Neutrophil (primary cell): ENCODE results near the gene KMT2C.

ENCODE experiments used
- H3K27ac ChIP-seq: fragments of 200-600 bp; sonication (generic); 2 replicates; pipeline ENCODE4 v1.5.1; 2016; ENCODE audit warnings: mild to moderate bottlenecking, moderate library complexity
- H3K27me3 ChIP-seq: fragments of 200-600 bp; sonication (generic); 2 replicates; pipeline ENCODE4 v1.6.0; 2016; ENCODE audit warnings: mild to moderate bottlenecking
- H3K36me3 ChIP-seq: fragments of 200-600 bp; sonication (generic); 2 replicates; pipeline ENCODE4 v1.5.1; 2017
- H3K4me1 ChIP-seq, 2 experiments: fragments of 200-600 bp in 1 of 2; sonication (generic) in 1 of 2; 1 replicate in 1 of 2; 2 replicates in 1 of 2; pipeline versions ENCODE4 v1.5.1 to v1.6.1; 2013 to 2016; ENCODE audit warnings: low read depth in 1 of 2, low read length in 1 of 2, mild to moderate bottlenecking in 1 of 2, moderate library complexity in 1 of 2; ENCODE audit not compliant: control insufficient read depth in 1 of 2, insufficient read depth in 1 of 2
- H3K4me3 ChIP-seq, 2 experiments: fragments of 200-600 bp in 1 of 2; sonication (generic) in 1 of 2; 1 replicate in 1 of 2; 2 replicates in 1 of 2; pipeline ENCODE4 v1.5.1; 2013 to 2016; ENCODE audit warnings: low read depth in 1 of 2, low read length in 1 of 2, mild to moderate bottlenecking in 1 of 2, moderate library complexity in 1 of 2
- H3K9me3 ChIP-seq: fragments of 200-600 bp; sonication (generic); 2 replicates; pipeline ENCODE4 v1.5.1; 2016
- CTCF ChIP-seq: fragments of 200-600 bp; sonication (generic); IDR thresholded peaks from 2 replicates; pipeline ENCODE4 v1.5.1; 2016; ENCODE audit warnings: antibody characterized with exemption

Gene KMT2C

GRCh38 chr7:152435384-152436110 lies at the start of gene KMT2C:
Gene KMT2C (minus strand): TSS chr7:152436003. CDS start chr7:152435786, 217 bp downstream.
- no peak for TF ChIP-seq CTCF
- Histone ChIP-seq H3K4me3 (peak within 1 kb of the TSS; percentile 76 to 89), H3K27me3 (no peaks in the 10 kb centered on the region)

GRCh38 chr7:152481082-152481481 lies 45.3 kb upstream of the KMT2C start:
- H3K36me3 ChIP-seq, result no peaks in the 10 kb centered on the region
- no peak for TF ChIP-seq CTCF

More at GRCh38 chr7:152435384-152436110, at the start of gene KMT2C:
- H3K4me1 ChIP-seq, result peaks cover 28 to 30% of the 10 kb centered on the region in 2 experiments
- H3K9me3 ChIP-seq, result no peaks in the 10 kb centered on the region
- no peaks in the 10 kb centered on the region for H3K36me3 ChIP-seq
- H3K27ac ChIP-seq, result peak within 1 kb of the TSS; percentile 97

DNA sequence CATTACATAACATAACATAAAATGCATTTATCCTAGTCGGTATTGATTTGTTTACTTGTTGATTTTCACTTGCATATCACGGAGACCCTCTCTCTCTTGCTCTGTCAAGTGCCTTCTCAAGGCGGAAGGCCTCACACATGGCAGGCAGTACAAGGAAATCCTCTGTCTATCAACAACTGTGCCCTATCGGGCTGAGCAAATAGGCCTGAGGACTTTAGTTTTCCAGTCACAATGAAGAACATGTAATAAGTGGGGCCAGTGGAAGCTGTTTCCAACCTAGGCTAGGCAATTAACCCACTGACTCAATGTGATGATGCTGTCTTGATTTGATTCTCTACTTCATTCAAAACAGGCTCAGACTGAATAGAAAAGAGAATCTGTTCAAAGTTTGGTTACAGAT lies 44.9 kb upstream of the KMT2C start:
- Histone ChIP-seq H3K27ac (no peak overlapping the region), H3K9me3 (no peaks in the 10 kb centered on the region), H3K4me1 (no peaks in the 10 kb centered on the region), H3K36me3 (no peaks in the 10 kb centered on the region), H3K27me3 (no peaks in the 10 kb centered on the region), H3K4me3 (no peak overlapping the region)
- TF ChIP-seq CTCF, result no peak

More at GRCh38 chr7:152481082-152481481, 45.3 kb upstream of the KMT2C start:
- Histone ChIP-seq H3K27ac (no peak overlapping the region), H3K9me3 (no peaks in the 10 kb centered on the region), H3K4me1 (no peaks in the 10 kb centered on the region), H3K27me3 (no peaks in the 10 kb centered on the region), H3K4me3 (no peak overlapping the region)

- Histone ChIP-seq H3K9me3 (no peaks in the 10 kb centered on the region), H3K36me3 (no peaks in the 10 kb centered on the region), H3K27me3 (no peaks in the 10 kb centered on the region), H3K4me1 (no peaks in the 10 kb centered on the region), H3K27ac (no peak overlapping the region), H3K4me3 (no peak overlapping the region)
- TF ChIP-seq CTCF, result no peak
Observed at GRCh38 chr7:152479595-152479994, 43.8 kb upstream of the KMT2C start.

- no peaks in the 10 kb centered on the region for H3K9me3 ChIP-seq
- no peaks in the 10 kb centered on the region for H3K27me3 ChIP-seq
- TF ChIP-seq CTCF, result no peak
- no peak overlapping the region for H3K27ac ChIP-seq
- no peaks in the 10 kb centered on the region for H3K36me3 ChIP-seq
- no peaks in the 10 kb centered on the region for H3K4me1 ChIP-seq
- H3K4me3 ChIP-seq, result no peak overlapping the region
Observed at GRCh38 chr7:152478140-152478539, 42.3 kb upstream of the KMT2C start.
